Upper lobe of left lung (tissue), 6 donors: ENCODE data around the gene ACOT8. TPM values are rescaled to one million over a fixed set of nuclear protein-coding genes. Genes with fewer than 3 reads are reported as not detected.
A peak's percentile ranks its signal among the peaks of the same experiment; 100 is the strongest.
"Not testable (repeated sequence)": the region's sequence is repeated elsewhere in the genome, so short reads cannot be mapped to it uniquely, and the experiment has no call there.

Source experiments
- ATAC-seq, 2 donors: fragments of 200-7000 bp; cut with Tn5 transposase; one replicate each; pipeline ENCODE4 v1.9.1; 2022; ENCODE audit warnings: mild to moderate bottlenecking in 2 of 2, moderate library complexity in 2 of 2; ENCODE audit not compliant: low FRiP score in 2 of 2
- DNase-seq, 2 donors: peaks; one replicate each; pipeline ENCODE4 v3.0.0-alpha.2; 2019 to 2020
- H3K27ac ChIP-seq, 4 donors: fragments of 200-600 bp; sonication (generic); one replicate each; pipeline ENCODE4 v1.5.1; 2016 to 2019
- H3K27me3 ChIP-seq, 4 donors: fragments of 200-600 bp; sonication (generic); one replicate each; pipeline ENCODE4 v1.5.1; 2017 to 2019
- H3K36me3 ChIP-seq, 4 donors: fragments of 200-600 bp; sonication (generic); one replicate each; pipeline ENCODE4 v1.5.1; 2016 to 2019
- H3K4me1 ChIP-seq, 4 donors: fragments of 200-600 bp; sonication (generic); one replicate each; pipeline ENCODE4 v1.5.1; 2018 to 2019
- H3K4me3 ChIP-seq, 4 donors: fragments of 200-600 bp; sonication (generic); one replicate each; pipeline ENCODE4 v1.5.1; 2017 to 2019; ENCODE audit warnings: mild to moderate bottlenecking in 2 of 4, moderate library complexity in 1 of 4
- H3K9me3 ChIP-seq, 4 donors: fragments of 200-600 bp; sonication (generic); one replicate each; pipeline ENCODE4 v1.5.1; 2018 to 2019
- EP300 ChIP-seq, 4 donors: sonication (generic); formaldehyde crosslinking; IDR thresholded peaks; one replicate each; pipeline ENCODE4 v1.5.1; 2017; ENCODE audit warnings: antibody characterized with exemption in 4 of 4, control low read depth in 2 of 4
- POLR2A ChIP-seq, 4 donors: fragments of 450-650 bp; IDR thresholded peaks; one replicate each; pipeline ENCODE4 v1.5.1; 2016 to 2017; ENCODE audit warnings: antibody characterized with exemption in 4 of 4, mild to moderate bottlenecking in 2 of 4
- POLR2AphosphoS5 ChIP-seq, 2 donors: sonication (generic); formaldehyde crosslinking; IDR thresholded peaks; one replicate each; pipeline ENCODE4 v1.5.1; 2017; ENCODE audit warnings: antibody characterized with exemption in 2 of 2
- WGBS, 2 donors: methylation state at CpG; one replicate each; pipeline ENCODE4 v1.1.5; 2017 to 2018; 5-methylcytosine and 5-hydroxymethylcytosine counted together
- total RNA-seq, 6 donors: library from RNA; depleted of rRNA in 4 of 6; stranded (reverse); fragments of >200 nt in 4 of 6; gene quantifications; one replicate each; pipeline versions ENCODE4 v1.1.0 to v1.2.1, GENCODE V29; 2016 to 2021
- TF ChIP-seq, protein P1 (sequence below), 6 experiments: fragments of 450-650 bp in 4 of 6; fragments of 200-600 bp in 2 of 6; sonication (generic) in 2 of 6; IDR thresholded peaks; one replicate each; pipeline ENCODE4 v1.5.1; 2016 to 2019; ENCODE audit warnings: antibody characterized with exemption in 6 of 6
- donor health status: DM: no; HTN: no; CAD: no; lungs with moderate emphysema.
- donor health status: DM: no; HTN: yes; CAD: no; lungs with severe emphysema.

ACOT8 gene
- total RNA-seq = 10 to 100 TPM; 23.9 to 46.8 (median 31.5) TPM

DNA sequence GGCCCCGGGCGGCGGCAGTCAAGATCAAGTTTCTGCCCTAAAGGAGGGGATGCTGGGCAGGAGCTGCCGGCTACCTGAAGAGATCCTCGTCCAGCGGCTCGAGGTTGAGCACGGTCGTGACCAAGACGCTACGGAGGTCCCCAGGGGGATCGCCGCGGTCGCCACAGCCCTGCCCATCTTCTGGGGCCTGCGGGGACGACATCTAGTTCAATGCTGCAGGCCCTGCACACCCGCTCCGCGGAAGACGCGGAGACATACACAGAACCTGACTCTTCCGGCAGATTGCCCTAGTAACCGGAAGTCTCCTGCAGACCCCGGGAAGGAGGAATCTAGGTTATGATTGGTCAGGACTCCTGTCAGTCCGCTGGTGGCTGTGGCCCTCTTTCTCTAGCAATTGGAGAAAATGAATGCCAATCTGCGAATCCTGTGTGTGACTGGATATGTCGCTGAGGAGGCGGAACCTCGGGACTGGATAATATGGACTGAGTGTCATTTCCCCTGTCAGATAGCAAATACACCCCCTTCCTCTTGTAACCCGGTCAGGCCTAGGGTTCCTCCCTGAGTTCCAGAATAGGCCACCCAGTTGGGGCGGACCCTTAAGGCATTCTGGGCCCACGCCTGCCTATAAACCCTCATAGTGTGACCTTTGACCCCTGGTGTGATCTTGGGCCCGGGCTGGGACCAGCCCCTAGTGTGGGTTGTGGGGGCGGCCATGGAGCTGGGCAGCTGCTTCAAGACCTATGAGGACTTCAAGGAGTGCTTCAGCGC is at the start of gene ACOT8, which contains the start of gene ZSWIM3:
Gene ACOT8, minus strand, starts transcription at position 279 of the 768 bp plus-strand sequence. Its CDS starts 77 bp downstream, at position 202.
Gene ZSWIM3, plus strand, starts transcription at position 501 of the 768 bp plus-strand sequence. Its CDS starts 212 bp downstream, at position 713.
- Histone ChIP-seq H3K27me3 (no peaks in the 10 kb centered on the region), H3K4me1 (peaks cover 29 to 40% (median 33%) of the 10 kb centered on the region in 4 donors), H3K4me3 (peak within 1 kb of the TSS; percentile 51 to 99 (median 74)), H3K27ac (peak within 1 kb of the TSS; percentile 72 to 92 (median 90)), H3K9me3 (no peaks in the 10 kb centered on the region), H3K36me3 (peaks cover 0 to 23% (median 5%) of the 10 kb centered on the region in 4 donors)
- DNase-seq (peak; percentile 89 to 98), ATAC-seq (peak; percentile 99)
- TF ChIP-seq, protein P1, sequence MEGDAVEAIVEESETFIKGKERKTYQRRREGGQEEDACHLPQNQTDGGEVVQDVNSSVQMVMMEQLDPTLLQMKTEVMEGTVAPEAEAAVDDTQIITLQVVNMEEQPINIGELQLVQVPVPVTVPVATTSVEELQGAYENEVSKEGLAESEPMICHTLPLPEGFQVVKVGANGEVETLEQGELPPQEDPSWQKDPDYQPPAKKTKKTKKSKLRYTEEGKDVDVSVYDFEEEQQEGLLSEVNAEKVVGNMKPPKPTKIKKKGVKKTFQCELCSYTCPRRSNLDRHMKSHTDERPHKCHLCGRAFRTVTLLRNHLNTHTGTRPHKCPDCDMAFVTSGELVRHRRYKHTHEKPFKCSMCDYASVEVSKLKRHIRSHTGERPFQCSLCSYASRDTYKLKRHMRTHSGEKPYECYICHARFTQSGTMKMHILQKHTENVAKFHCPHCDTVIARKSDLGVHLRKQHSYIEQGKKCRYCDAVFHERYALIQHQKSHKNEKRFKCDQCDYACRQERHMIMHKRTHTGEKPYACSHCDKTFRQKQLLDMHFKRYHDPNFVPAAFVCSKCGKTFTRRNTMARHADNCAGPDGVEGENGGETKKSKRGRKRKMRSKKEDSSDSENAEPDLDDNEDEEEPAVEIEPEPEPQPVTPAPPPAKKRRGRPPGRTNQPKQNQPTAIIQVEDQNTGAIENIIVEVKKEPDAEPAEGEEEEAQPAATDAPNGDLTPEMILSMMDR (IDR thresholded peaks at IDR 0.05) = no peak
- TF ChIP-seq POLR2AphosphoS5 (IDR thresholded peaks at IDR 0.05) = peak; percentile 81 to 82
- TF ChIP-seq POLR2A (IDR thresholded peaks at IDR 0.05) = peak in 3 of 4 donors; percentile 11 to 91 (median 90)
- 1% methylated on average over 15 to 28 of the region's 36 CpGs for WGBS, 2 donors

DNA sequence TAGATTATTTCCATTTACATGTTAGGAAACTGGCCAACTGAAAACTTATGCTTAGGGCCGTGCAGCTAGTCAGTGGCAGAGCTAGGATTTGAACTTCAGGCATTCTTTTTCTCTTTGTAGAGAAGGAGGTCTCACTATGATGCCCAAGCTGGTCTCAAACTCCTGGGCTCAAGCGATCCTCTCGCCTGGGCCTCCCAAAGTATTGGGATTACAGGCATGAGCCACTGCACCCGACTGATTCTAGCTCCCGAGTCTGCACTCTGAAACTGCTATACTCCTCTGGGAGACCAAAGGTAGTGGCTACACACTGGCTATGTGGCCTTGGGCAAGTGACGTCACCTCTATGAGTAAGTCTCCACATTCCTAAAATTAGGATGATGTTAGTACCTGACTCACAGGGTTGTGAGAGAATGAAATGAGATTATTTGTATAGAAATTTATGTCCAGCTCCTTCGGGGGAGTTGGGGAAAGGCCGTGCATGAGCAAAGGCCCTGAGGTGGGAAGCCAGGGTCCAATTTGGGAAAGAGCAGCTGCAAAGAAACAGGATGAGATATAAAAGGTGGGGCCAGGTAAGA is 48.4 kb upstream of the ACOT8 start:
- Histone ChIP-seq H3K9me3 (no peaks in the 10 kb centered on the region), H3K27me3 (no peaks in the 10 kb centered on the region), H3K27ac (no peak overlapping the region), H3K36me3 (peaks cover 0 to 26% (median 2%) of the 10 kb centered on the region in 4 donors), H3K4me1 (peaks cover 0 to 14% (median 7%) of the 10 kb centered on the region in 4 donors), H3K4me3 (no peak overlapping the region)
- TF ChIP-seq POLR2AphosphoS5 (IDR thresholded peaks at IDR 0.05) (no peak), EP300 (IDR thresholded peaks at IDR 0.05) (no peak), POLR2A (IDR thresholded peaks at IDR 0.05) (no peak)
- TF ChIP-seq, protein P1 (IDR thresholded peaks at IDR 0.05) = no peak
- no peak for DNase-seq
- no peak for ATAC-seq
- WGBS, 2 donors = 90 to 91% methylated on average over 7 to 8 of the region's 8 CpGs

DNA sequence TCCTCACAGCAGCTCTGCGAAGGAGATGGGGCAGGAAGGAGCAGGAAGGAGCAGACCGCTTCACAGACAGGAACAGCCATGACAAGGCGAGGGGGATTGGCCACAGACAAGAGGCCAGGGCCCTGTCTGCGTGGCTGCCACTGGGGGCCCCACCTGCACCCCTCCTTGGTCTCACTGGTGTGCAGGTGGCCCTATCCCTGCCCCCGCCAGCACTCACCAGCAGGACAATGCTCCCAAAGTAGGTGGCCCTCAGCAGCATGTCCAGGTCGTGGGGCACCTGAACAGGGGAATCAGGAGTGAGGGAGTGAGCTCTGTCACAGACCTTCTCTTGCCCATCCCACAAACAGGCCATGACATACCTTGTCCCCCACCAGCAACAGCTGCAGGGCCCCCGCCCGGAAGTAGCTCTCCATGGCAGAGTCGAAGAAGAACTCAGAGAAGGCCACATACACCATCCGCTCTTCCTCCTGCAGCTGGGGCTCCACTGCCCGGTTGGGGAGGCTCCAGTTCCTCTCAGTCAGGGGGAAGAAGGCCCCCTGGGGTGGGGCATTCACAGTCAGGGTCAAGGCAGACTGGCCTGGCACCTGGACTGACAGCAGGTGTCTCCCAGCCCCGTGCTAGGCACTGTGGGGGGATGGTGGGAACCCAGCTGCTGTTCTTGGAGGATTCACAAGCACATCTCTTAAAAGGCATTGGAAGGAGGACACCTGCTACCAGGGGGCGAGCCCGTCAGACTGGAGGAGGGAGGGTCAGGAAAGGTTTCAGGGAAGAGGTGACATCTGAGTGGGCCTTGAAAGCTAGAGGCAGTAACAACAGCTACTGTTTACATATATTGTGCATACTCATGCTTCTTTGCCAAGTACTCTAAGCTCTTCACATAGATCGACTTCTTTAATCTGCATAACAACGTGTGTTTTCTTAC is 47.7 kb upstream of the ACOT8 start:
- Histone ChIP-seq H3K9me3 (no peaks in the 10 kb centered on the region), H3K27me3 (no peaks in the 10 kb centered on the region), H3K4me3 (no peak overlapping the region), H3K36me3 (peaks cover 0 to 30% (median 3%) of the 10 kb centered on the region in 4 donors), H3K4me1 (peaks cover 0 to 7% (median 2%) of the 10 kb centered on the region in 4 donors), H3K27ac (no peak overlapping the region)
- ATAC-seq = no peak
- 82 to 84% methylated on average over 12 to 16 of the region's 16 CpGs for WGBS, 2 donors
- TF ChIP-seq POLR2AphosphoS5 (IDR thresholded peaks at IDR 0.05) = no peak
- TF ChIP-seq POLR2A (IDR thresholded peaks at IDR 0.05) = no peak
- TF ChIP-seq, protein P1 (IDR thresholded peaks at IDR 0.05) = no peak
- no peak for TF ChIP-seq EP300 (IDR thresholded peaks at IDR 0.05)
- DNase-seq = no peak

DNA sequence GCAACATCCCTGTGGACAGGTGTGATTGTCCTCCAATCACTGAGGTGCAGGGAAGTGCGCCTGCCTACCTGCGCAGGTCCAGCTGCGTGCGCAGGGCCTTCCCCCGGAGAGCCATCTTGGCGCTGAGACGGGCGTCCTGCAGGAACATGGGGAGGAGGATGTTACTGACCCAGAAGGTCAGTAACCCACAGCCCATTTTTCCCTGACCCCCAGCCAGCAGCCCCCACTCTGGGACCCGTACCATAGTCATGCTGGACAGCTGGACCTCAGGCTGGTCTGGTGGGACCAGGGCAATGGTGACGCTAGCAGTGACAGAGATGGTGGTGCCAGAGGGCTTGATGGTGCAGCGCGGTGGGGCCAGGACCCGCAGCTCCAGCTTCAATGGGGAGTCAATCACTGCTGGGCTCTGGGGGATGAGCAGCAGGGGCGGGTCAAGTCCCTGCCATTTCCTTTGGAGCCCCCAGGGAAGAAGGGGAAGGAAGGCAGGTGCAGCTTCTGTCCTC is 45.1 kb upstream of the ACOT8 start:
- H3K4me1 ChIP-seq = no peaks in the 10 kb centered on the region
- H3K9me3 ChIP-seq = no peaks in the 10 kb centered on the region
- H3K4me3 ChIP-seq = no peak overlapping the region
- ATAC-seq = no peak
- WGBS, 2 donors = 92 to 97% methylated on average over 10 to 14 of the region's 14 CpGs
- no peaks in the 10 kb centered on the region for H3K27me3 ChIP-seq
- no peak overlapping the region for H3K27ac ChIP-seq
- TF ChIP-seq EP300 (IDR thresholded peaks at IDR 0.05) = no peak
- TF ChIP-seq, protein P1 (IDR thresholded peaks at IDR 0.05) = no peak
- TF ChIP-seq POLR2AphosphoS5 (IDR thresholded peaks at IDR 0.05) = no peak
- no peak for TF ChIP-seq POLR2A (IDR thresholded peaks at IDR 0.05)
- H3K36me3 ChIP-seq = peaks cover 5 to 55% (median 22%) of the 10 kb centered on the region in 4 donors
- DNase-seq = no peak

DNA sequence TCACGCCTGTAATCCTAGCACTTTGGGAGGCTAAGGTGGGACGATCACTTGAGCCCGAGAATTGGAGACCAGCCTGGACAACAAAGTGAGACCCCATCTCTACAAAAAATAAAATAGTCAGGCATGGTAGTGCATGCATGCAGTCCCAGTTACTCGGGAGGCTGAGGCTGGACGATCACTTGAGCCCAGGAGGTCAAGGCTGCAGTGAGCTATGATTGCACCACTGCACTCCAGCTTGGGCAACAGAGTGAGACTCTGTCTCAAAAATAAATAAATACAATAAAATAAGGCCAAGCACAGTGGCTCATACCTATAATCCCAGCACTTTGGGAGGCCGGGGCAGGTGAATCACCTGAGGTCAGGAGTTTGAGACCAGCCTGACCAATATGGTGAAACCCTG is 44.1 kb upstream of the ACOT8 start:
- H3K27me3 ChIP-seq, DNase-seq, H3K4me3 ChIP-seq, ATAC-seq, H3K27ac ChIP-seq, H3K9me3 ChIP-seq, H3K4me1 ChIP-seq: not testable (repeated sequence)
- WGBS, 2 donors = 92 to 95% methylated on average over 6 of the region's 6 CpGs
- H3K36me3 ChIP-seq = peaks cover 11 to 64% (median 31%) of the 10 kb centered on the region in 4 donors
